Measurements from ENCODE around the gene PTPRG.

PTPRG gene

GRCh38 chr3:61875976-61876671 is 314.8 kb downstream of the PTPRG start:
- no peak for DNase-seq

DNA sequence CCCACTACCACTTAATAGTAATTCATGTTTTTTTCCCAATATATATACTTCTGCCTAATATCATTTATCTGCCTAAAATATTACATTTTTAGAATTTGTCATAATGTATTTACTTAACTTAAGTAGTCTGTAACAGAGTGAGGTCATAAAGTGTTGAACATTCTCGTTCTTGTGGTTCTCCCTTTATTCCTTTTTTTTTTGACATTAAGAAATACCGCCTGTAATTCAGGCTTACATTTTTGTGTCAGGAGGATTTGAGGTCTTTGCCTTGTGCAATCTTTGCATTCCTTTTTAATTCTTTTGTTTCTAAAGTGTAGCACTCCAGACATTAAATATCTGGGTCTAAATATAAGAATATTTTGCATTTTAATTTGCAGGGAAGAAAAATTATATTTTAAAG is 315.4 kb downstream of the PTPRG start:
- DNase-seq, result no peak

DNA sequence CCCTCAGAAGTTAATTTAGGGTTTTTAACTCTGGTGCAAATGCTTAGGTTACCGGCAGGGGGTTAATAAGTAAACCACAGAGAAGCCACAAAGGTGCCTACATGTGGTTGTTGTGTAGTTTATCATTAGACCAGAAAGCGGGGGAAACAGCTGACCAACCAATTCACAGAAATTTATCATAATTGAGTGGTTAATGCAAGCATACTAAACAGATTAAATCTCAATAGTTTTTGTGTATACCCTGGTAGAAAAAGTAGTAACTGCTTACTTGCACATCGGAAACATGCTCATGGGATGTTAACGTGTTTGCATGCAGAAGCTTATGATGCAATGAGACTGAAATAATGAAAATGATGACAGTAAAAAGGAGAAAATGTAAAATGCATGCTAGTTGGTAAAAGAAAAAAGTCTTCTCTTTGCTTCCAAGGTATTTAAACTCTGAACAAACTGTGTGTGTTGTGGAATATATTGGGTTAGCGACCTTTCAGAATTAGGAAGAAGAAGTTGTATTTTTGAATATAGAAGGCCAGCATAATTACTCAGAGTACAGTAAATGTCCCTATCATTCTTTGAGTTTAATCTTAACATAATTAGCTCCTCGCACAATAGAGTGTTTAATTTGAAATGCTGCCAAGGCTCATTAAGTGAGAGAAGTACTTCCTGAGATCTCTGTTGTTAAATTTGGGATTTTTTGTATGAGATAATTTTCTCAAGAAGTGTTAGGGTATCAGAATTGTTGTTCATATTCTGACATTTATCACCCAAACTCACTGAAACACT is 316.2 kb downstream of the PTPRG start:
- DNase-seq, result no peak

DNA sequence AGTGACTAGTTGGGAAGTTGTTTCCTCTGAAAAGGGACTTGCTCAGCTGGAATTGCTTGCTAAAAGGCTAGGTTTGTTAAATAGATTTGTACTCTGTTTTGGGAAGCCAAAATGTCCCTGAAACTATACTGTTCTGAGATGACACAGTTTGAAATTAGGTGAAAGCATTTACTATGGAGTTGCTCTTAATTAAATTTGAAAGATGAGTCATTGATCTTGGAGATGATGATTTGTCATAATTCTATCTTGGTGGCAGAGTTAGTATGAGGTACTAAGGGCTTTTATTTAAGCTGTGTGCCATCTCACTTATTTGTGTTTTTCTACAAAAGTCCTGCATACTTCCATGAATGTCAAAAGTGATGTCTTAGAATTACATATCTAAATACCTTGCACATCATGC is 320.9 kb downstream of the PTPRG start:
- no peak for DNase-seq

DNA sequence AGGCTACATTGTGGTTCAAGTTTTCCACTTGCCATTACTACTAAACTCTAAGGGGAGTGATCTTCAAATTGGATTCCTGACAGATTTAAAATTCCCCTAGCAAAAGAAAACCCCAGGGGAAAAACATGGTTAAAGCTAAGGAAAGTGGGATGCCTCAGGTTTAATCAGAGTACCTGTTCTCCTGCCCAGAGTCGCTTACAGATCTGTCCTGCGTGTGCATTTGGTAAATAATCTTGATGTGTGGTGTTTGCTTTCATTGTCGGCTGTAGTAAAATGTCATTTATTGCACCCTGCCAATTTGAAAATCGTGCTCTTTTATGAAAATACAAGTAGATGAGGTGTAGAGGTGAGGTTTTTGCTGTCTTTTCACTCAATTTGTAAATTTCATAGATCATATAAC is 323.4 kb downstream of the PTPRG start:
- no peak for DNase-seq

DNA sequence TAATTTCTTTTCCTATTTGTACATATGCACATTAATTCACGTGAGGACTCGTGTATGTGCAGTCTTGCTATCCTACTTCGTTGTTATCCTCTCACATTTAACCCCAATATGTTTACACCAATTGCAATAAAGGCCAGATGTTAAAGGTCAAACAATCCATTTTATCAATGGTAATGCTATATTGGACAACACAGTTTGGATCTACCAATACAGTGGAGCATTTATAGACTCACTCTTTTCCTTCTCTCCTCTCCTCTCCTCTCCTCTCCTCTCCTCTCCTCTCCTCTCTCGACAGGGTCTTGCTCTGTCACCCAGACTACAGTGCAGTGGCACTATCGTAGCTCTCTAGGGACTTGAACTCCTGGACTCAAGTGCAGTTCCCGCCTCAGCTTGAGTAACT is 324.0 kb downstream of the PTPRG start:
- no peak for DNase-seq

DNA sequence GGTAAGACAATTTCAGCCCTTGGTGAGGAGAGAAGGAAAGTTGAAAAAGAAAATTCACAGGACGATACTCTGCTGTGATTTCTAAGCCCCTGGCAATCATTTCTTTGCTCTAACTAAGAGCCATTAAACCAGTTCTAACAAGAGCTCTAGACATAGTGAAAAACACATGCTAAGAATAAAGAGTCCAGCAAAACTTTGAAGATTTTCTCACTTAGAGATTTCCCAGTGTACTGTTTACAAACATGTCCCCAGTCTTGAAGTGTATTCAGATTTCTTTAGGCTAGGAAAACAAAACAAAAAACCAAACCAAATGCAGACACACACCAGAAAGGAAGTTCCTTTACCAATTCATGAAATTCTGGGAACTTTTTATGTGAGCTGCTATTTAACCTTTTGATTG is 325.8 kb downstream of the PTPRG start:
- no peak for DNase-seq

DNA sequence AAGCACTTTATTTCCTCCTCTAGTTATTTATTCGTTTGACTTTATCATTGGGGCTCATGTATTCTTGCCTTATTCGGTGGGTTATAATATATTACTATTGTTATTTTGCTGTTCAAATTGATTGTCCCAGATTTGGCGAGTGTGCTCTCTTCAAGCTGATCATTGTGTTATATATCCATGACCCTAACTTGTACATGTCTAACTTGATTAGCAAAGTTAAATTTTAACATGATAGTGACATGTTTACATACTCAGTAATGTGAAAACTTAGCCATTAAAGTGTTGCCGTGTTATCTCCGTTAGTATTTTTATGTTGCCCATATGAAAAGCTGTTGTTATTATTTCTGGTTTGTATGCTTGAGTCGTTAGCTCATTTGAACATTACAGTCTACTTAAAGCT is 327.9 kb downstream of the PTPRG start:
- no peak for DNase-seq

- DNase-seq, result no peak
Measured at GRCh38 chr3:61890167-61890566, 328.8 kb downstream of the PTPRG start.

DNA sequence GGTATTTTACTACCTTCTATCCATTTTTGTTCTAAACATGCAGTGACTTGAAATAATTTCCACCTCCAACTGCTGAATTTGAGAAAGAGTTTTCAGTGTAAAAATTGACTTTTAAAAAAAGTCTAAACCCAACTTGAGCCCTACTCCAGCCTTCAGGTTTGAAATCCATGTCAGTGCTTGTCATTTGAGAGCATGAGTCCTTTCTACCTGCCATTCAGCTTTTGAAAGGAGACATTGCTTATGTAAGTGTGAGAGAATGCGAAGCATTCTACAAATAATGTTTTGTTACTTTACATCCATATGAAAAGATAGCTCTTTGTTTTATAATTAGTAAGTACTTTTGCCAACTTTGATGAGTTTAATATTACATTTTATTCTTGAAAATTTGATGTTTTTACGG is 329.2 kb downstream of the PTPRG start:
- no peak for DNase-seq

DNA sequence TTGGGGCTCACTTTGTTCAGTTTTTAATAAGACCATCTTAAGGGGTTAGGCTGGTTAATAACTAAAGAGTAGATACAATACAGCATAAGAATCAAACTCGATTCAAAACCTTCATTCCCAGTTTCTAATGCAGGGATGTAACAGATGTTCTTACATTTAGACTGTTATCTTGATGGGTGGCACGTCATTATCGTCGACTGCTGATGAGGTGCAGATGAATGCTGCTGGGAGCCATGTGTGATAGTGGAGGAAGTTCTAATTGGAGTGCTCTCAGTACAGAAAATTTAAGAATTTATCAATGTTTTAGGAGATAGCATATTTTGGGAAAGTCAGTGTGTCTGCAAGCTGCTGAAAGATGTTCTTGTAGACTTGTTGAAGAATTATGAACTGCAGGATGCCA is 331.5 kb downstream of the PTPRG start:
- DNase-seq, result no peak

GRCh38 chr3:61893840-61894566 is 332.6 kb downstream of the PTPRG start:
- DNase-seq, result no peak

DNA sequence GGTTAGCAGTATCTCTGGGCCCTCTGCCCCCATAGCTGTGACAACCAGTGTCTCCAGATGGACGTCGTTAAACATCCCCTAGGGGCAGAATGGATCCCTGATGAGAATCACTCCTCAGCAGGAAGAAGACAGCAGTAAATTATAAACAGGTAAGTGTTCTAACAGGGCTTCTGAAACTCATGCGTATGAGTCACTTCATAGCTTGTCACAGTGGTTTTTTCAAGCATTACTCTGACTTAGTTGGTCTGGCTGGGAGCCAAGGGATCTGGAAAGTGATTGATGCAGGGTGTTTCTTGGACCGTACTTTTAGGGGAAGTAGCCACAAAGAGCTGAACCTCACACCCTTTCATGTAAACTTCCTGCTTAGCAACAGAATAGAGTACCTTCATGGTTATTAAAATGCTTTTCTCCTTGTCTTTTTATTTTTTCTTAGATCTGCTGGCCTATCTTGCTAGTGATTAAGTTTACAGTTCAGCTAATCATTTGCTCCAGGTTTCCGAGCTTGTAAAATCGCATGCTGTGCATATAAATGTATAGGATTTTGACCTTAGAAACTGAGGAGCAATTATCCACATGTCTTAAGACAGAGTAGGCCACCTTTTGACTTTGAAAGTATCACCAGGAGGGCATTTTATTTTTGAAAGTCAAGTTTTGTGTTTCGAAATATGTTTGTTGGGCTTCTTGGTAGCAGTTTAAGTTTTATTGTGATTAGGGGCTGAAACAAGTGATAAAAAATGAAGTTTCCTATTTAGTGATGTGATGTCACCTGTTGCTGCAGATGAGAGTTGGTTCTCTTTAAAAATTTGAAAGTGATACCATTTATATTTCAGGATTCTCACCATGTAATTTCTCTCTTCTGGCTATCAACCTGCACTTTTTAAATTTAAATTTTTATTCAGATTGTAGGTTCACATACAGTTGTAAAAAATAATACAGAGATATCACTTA is 333.9 kb downstream of the PTPRG start:
- peak; percentile 44 for DNase-seq

DNA sequence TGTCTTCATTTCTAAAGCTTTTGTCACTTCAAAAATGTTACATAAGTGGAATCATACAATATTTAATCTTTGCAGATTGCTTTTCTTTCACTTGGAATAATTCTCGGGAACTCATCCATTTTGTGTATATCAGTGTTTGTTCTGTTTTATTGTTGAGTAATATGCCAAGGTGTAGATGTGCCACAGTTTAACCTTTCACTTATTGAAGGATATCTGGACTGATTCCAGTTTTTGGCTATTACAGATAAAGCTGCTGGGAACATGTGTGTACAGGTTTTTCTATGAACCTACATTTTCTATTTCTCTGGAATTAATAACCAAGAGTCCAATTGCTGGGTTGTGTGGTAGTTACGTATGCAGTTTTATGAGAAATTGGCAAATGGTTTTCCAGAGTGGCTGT is 334.9 kb downstream of the PTPRG start:
- DNase-seq, result no peak

GRCh38 chr3:61897848-61898247 is 336.5 kb downstream of the PTPRG start:
- DNase-seq, result no peak

DNA sequence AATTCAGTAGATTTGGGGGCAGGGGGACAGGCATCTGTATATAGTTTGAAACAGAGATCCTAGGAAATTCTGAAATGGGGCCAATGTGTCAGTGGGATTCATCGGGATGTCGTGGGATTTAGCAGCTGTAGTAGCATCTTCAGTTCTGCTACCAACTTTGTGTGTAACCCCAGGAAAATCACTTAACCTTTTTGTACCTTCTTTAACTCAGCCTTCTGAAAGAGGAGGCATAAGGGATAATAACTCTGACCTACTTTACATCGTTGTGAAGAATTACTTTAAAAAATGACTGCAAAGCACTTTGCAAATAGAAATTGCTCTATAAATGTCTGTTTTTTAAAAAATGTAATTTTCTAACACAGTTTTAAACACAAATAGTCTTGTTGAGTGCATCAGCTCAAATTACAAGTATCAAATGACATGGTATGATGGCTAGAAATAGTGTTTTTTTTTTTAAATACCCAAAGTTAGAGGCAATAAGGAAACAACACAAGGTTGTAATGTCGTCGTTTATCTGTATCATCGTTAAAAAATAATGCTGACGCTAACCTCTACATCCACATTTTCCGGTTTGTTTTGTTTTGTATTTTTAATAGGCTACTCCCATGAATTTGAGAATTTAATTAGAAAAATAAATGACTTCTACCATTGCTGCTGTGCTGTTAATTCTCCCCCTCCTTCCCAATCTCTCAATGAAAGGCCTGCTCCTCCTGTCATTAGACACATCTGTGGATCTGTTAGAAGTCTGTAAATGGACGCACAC is 338.5 kb downstream of the PTPRG start:
- peak; percentile 34 for DNase-seq

DNA sequence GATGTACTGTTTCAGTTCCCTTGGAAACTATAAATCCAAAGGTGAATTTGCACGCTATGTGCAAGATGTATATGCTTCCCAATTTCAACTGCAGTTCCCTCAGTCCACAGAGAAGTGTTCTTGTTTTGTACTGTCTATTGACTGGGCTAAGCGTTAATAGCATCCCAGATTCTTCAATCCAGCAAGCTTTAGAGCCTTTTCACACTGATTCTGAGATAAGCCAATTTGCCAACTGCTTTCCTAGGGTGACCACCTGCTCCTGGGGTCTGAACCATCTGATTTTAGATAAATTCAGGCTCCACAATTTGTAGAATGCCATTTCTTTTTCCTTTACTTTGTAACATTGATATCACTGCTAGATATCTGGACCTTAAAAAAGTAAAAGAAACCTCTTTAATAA is 340.1 kb downstream of the PTPRG start:
- DNase-seq, result no peak

GRCh38 chr3:61901986-61902385 is 340.6 kb downstream of the PTPRG start:
- DNase-seq, result peak; percentile 36

DNA sequence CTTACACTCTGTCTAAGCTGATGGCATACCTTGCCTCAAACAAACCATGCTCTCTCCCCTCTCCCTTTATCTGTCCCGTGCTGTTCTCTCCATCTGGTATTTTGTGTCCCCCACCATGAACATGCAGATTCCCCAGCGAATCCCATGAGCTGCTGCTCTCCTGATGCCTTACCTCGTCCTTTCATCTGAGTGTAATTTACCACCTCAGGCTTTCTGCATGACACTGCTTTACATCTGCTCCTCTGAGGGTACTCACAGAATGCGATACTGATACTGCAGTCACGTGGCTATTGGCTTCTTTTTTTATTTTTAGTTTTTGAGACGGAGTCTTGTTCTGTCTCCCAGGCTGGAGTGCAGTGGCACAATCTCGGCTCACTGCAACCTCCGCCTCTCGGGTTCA is 341.7 kb downstream of the PTPRG start:
- peak; percentile 92 for DNase-seq

DNA sequence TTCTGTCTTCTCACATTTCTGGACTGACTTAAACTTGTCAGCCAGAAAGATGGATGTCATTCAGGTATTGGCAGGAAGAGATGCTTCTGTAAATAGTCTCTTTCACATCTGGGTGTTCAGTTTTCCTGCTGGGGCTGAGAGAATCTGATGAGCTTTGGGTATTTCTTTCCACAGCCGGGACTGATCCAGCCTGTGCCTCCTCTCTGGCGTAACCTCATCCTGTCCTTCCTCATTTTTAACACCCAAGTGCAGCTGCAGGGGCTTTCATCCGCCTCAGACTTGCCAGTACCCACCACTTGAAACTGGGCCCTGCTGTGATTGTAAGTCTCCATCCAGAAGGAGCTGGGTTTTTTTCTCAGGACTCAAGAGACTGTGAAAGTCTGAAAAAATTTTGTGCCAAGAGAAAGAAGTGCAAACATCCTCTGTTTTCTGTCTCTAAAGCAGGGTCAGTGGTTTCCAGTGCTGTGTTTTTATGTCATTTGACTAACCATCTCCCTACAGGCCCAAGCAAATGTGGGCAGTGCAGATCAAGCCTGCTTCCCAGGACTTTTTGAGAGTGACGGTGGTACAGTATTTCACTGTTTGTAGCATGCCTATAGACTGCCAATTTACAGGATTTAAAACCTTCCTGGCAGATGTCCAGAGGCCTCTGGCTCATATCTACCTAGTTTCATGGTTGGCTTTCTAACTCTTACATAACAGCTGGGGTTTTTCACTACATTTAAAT is 342.7 kb downstream of the PTPRG start:
- DNase-seq, result peak; percentile 62

- DNase-seq, result no peak
Measured at GRCh38 chr3:61907210-61907795, 345.9 kb downstream of the PTPRG start.
